Measurements from ENCODE around the gene HSPA1A. TPM values are rescaled to one million over a fixed set of nuclear protein-coding genes. Genes with fewer than 3 reads are reported as not detected.
A peak's percentile ranks its signal among the peaks of the same experiment; 100 is the strongest.

The HSPA1A gene
- total and polyA plus RNA-seq, 9 of the 15 experiments (the other 6 are each of a cell fraction or from before 2014, with no cell fraction given) = 2.2 to 273 (median 107) TPM

DNA sequence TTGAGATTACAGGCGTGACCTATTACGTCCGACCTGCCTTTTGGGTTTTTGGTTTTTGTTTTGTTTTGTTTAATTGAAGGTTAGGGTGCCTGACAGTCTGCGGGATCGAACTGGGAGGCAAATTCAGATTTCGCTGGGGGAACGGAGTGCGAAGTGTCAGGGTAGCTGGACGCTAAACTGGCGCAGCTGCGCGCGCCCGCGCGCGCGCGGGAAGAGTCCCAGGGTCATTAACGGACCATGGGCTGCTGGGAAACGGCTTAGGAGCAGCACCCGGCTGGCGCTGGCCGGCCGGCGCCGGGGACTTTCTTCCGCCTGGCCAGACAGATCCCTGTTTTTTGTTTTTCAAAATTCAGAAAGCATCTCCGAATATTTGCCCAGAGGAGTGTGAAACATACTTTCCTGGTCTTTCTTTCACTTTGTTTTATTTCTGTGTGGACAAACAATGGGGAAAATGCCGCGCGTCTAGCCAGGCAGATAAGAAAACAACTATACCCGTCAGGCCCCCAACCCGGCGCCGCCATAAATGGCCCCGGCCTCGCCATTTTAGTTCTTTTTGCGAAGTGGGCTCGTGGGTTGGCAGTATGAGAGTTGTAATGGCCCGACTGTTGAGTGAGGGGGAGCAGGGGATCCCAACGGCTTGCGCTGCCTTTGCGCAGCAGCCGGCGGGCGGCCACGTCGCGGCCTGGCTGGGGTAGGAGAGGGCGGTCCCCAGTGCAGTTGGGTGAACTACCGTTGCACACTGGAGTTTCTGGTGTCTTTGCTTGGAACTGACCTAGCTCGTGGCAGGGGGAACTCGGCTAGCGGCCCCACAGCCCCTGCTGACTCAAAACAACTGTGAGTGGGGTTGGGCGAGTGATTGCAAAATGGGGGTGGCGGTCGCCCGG is 19.3 kb downstream of the HSPA1A start (continued):
- no peak for TF ChIP-seq MCM7 (IDR thresholded peaks at IDR 0.05)
- TF ChIP-seq, protein P1, sequence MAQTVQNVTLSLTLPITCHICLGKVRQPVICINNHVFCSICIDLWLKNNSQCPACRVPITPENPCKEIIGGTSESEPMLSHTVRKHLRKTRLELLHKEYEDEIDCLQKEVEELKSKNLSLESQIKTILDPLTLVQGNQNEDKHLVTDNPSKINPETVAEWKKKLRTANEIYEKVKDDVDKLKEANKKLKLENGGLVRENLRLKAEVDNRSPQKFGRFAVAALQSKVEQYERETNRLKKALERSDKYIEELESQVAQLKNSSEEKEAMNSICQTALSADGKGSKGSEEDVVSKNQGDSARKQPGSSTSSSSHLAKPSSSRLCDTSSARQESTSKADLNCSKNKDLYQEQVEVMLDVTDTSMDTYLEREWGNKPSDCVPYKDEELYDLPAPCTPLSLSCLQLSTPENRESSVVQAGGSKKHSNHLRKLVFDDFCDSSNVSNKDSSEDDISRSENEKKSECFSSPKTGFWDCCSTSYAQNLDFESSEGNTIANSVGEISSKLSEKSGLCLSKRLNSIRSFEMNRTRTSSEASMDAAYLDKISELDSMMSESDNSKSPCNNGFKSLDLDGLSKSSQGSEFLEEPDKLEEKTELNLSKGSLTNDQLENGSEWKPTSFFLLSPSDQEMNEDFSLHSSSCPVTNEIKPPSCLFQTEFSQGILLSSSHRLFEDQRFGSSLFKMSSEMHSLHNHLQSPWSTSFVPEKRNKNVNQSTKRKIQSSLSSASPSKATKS (CRISPR knock-in tag; IDR thresholded peaks at IDR 0.05) = 0 out of 2 replicates have a peak, but pooled peaks have one; percentile 25
- no peak for TF ChIP-seq ARID1B (IDR thresholded peaks at IDR 0.05)
- peak; percentile 99 for TF ChIP-seq L3MBTL2 (IDR thresholded peaks at IDR 0.05)
- TF ChIP-seq HDAC1 (IDR thresholded peaks at IDR 0.05) = peak in 1 of 2 experiments; percentile 95; a peak in 2 of 4 replicates
- TF ChIP-seq FOXA3 (CRISPR knock-in tag; conservative IDR thresholded peaks at IDR 0.05 in 1 of 2, IDR thresholded peaks at IDR 0.05 in 1 of 2) = peak; percentile 31 to 54; a peak in 2 of 4 replicates
- TF ChIP-seq, protein P2, sequence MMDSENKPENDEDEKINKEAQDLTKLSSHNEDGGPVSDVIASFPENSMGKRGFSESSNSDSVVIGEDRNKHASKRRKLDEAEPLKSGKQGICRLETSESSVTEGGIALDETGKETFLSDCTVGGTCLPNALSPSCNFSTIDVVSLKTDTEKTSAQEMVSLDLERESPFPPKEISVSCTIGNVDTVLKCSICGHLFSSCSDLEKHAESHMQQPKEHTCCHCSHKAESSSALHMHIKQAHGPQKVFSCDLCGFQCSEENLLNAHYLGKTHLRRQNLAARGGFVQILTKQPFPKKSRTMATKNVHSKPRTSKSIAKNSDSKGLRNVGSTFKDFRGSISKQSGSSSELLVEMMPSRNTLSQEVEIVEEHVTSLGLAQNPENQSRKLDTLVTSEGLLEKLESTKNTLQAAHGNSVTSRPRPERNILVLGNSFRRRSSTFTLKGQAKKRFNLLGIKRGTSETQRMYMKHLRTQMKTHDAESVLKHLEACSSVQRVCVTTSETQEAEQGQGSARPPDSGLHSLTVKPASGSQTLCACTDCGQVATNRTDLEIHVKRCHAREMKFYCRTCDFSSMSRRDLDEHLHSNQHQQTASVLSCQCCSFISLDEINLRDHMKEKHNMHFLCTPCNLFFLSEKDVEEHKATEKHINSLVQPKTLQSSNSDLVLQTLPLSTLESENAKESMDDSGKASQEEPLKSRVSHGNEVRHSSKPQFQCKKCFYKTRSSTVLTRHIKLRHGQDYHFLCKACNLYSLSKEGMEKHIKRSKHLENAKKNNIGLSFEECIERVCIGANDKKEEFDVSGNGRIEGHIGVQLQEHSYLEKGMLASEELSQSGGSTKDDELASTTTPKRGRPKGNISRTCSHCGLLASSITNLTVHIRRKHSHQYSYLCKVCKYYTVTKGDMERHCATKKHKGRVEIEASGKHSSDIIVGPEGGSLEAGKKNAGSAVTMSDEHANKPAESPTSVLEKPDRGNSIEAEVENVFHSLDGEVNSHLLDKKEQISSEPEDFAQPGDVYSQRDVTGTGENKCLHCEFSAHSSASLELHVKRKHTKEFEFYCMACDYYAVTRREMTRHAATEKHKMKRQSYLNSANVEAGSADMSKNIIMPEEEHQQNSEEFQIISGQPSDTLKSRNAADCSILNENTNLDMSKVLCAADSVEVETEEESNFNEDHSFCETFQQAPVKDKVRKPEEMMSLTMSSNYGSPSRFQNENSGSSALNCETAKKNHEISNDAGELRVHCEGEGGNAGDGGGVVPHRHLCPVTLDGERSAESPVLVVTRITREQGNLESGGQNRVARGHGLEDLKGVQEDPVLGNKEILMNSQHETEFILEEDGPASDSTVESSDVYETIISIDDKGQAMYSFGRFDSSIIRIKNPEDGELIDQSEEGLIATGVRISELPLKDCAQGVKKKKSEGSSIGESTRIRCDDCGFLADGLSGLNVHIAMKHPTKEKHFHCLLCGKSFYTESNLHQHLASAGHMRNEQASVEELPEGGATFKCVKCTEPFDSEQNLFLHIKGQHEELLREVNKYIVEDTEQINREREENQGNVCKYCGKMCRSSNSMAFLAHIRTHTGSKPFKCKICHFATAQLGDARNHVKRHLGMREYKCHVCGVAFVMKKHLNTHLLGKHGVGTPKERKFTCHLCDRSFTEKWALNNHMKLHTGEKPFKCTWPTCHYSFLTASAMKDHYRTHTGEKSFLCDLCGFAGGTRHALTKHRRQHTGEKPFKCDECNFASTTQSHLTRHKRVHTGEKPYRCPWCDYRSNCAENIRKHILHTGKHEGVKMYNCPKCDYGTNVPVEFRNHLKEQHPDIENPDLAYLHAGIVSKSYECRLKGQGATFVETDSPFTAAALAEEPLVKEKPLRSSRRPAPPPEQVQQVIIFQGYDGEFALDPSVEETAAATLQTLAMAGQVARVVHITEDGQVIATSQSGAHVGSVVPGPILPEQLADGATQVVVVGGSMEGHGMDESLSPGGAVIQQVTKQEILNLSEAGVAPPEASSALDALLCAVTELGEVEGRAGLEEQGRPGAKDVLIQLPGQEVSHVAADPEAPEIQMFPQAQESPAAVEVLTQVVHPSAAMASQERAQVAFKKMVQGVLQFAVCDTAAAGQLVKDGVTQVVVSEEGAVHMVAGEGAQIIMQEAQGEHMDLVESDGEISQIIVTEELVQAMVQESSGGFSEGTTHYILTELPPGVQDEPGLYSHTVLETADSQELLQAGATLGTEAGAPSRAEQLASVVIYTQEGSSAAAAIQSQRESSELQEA (IDR thresholded peaks at IDR 0.05; ENCODE audit: low read depth) = peak; percentile 4; the same call in 1 of the 2 replicates
- peak; percentile 89; the same call in 1 of the 2 replicates for TF ChIP-seq BRD4 (IDR thresholded peaks at IDR 0.05)
- TF ChIP-seq NR4A1 (CRISPR knock-in tag; IDR thresholded peaks at IDR 0.05) = peak; percentile 97
- peak; percentile 95 for TF ChIP-seq NR4A1 (tag; IDR thresholded peaks at IDR 0.05)
- peak; percentile 81; the same call in 1 of the 2 replicates for TF ChIP-seq RHOXF2B (CRISPR knock-in tag; conservative IDR thresholded peaks at IDR 0.05)
- peak; percentile 85; the same call in 1 of the 2 replicates for TF ChIP-seq ZNF174 (CRISPR knock-in tag; IDR thresholded peaks at IDR 0.05)
- no peak for TF ChIP-seq NCOA4 (IDR thresholded peaks at IDR 0.05; ENCODE audit: partially characterized antibody)
- TF ChIP-seq SMARCA4 (IDR thresholded peaks at IDR 0.05) = peak; percentile 78; the same call in 1 of the 2 replicates
- no peak for TF ChIP-seq KDM1A (IDR thresholded peaks at IDR 0.05)
- no peak for TF ChIP-seq TBP (optimal IDR thresholded peaks at IDR 0.05; ENCODE audit: low read depth, low read length)
- no peak for TF ChIP-seq NR3C1 (CRISPR knock-in tag; IDR thresholded peaks at IDR 0.05)
- TF ChIP-seq ZNF184 (CRISPR knock-in tag; IDR thresholded peaks at IDR 0.05) = no peak
- TF ChIP-seq RCOR1 (IDR thresholded peaks at IDR 0.05; ENCODE audit: borderline replicate concordance in 1 of 2, low read depth in 2 of 2, low read length in 2 of 2) = peak in 1 of 2 experiments; percentile 64; a peak in 1 of 4 replicates
